SIG-M5 treated with dmso at 0.1 percent for 504 hours (cell line): ENCODE results near the gene C3orf18.

Experiments
- DNase-seq: peaks from one replicate; lab custom pipeline; 2025; ENCODE audit not compliant: unreplicated experiment; lab: John Stamatoyannopoulos, UW

C3orf18 gene

DNA sequence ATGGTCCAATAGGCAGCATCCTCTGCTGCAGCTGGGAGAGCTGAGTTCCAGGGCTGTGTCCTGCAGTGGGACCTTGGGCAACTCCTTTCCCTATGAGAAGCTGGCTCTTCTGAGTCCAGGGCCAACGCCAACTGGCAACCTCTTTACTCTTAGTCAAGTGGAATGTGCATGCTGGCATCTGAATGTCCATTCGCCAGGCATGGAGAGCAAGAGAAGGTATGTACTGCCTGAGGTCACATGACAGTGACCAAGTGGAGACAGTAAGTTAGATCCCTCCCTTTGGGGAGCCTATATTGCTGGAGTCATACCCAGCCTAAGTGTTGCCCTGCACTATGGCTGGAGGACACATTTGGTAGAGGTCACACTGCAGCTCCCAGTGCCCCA, 13.9 kb upstream of the C3orf18 start:
- no peak for DNase-seq

DNA sequence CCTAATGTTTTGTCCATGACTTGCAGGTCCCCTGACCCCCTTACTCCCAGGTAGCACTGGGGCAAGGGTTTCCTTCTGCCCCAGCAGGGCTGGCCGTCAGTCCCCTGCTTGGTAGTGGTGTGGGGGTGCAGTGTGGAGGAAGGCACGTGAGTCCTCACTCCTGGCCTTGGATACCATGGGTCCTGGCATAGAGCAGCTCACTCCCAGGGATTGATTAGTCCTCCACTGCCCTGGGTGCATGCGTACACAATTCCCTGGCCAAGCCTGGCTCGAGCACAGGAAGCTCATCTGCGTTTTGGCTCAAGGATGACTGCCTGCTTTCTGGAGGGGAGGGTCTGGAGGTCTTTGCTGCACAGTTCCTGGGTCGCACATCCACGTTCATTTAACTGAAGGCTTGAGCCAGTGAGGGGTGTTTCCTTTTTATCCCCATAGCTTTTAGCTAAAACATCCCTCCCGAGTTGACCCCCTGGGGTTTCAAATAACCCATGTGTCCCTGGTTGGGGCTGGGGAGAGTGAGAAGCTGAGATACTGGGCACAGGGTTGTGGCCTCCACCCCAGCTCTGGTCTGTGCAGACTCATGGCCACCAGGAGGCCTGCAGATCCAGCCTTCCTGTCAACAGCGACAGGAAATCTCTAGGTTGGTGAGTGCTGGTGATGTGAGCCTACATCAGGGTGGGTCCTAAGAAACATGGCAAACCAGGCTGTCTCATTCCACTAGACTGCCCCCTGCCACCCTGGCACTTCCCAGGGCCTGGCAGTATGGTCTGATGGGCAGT, 13.3 kb upstream of the C3orf18 start:
- no peak for DNase-seq

DNA sequence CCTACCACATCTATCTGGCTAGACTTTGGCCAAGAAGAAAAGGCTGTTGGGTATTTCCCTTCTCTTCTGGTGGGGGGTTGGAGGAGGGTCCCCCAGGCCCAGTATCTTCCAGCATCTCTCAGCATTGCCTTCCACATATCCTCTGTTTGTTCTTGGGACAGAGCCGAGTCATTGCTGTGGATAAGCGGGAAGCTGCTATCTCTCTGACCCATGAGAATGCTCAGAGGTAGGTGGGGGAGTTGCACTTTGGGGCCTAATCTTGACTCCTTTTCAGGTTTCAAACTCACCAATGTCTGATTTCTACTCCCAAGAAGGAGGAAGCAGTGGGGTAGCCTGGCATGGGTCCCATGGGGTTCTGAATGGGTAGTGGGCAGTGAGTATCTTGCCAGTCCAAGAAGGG, 9.8 kb upstream of the C3orf18 start:
- no peak for DNase-seq

DNA sequence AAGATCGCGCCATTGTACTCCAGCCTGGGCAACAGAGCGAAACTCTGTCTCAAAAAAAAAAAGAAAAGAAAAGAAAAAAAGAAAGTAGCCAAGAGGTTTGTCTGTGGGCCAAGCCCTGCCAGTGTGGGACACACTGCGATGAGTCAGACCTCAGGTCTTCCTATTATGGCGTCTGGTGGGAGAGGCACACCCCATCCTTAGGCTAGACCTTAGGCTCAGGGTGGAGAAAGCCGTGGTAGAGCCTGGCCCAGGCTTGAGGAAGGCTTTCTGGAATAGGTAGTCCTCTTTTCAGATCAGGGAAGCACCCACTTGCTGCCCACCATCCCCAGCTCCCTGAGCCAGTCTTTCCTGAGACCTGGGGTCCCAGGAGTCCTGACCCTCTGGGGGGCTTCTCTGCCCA, 7.8 kb upstream of the C3orf18 start:
- DNase-seq: no peak

DNA sequence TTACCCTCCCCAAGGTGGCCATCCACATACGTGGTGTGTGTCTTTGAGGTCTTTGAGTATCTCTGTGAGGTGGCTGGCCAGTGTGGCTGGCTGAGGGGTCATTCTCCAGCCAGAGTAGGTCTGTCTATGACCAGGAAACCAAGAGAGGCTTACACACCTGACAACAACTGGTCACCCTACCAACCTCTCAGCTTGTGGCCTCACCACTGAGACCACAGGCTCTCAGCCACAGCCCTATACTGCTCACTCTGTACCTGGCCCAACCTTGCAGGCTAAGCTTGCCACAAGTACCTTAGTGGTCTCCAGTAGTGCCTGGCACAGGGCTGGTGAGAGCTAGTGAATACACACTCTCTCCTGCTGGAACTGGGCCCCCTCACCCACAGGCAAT, 6.9 kb upstream of the C3orf18 start:
- DNase-seq: no peak

DNA sequence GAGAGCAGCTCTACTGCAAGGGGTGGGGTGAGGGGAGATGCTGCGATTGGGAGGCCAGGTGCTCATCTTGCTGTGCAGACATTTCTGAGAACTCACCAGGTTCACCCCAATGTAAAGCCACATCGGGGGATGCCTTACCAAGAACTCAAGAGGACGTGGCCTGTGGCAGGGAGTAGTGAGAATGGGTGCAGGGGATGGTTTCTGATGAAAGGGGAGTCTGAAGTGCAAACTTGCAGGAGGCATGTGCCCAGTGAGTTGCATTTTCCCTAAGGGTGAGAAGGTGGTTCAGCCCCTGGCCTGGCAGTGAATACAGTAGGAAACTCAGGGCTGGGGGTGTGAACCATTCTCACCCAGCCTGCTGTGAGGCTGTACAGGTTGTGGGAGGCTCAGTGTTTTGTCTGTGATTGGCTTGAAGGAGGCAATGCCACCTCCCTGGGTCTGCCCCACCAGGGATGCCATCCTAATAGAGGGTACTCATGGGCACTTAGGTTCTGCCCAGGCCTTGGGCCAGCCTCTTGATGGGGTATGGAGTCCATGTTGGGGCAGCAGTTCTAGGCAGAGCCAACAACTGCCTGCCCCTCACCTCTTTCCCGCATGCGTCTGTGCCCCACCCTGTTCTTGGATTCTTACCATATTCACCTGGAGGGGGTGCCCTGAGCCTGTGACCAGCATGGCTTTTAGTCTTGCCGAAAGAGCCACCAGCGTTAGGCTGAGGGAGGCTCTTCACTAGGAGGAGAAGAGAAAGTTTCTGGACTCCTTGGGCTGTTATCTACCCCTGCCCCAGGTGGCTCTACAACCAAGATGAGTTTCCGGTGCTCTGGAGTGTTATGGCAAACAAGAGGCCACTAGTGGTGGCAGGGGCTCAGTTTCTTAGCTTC, 6.3 kb upstream of the C3orf18 start:
- DNase-seq: no peak

DNA sequence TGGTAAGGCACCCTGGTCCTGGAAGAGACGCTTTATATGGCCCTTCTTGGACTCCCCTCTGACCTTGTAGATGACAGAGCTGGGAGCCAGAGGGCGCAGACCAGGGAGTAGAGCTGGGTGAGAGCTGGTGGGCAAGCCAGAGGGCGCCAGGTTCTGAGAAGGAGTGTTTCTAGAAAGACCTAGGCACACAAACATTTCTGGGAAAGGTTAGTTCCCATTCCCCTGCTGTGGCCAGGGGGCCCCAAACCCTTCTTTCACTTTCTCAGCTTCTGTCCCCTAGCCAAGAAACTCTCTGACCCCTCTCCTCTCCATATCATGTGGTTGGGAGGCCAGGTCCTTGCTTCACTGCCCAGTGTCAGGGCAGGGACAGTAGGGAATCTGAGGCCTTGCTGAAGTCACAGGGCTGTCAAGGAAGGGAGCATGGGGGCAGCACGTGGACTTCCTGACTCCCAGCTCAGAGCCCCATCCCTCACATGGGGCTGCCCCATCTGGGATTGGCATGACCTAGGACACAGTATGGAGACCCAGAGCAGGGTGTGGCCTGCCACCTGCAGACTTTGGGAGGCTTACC, 5.3 kb upstream of the C3orf18 start:
- DNase-seq: no peak

DNA sequence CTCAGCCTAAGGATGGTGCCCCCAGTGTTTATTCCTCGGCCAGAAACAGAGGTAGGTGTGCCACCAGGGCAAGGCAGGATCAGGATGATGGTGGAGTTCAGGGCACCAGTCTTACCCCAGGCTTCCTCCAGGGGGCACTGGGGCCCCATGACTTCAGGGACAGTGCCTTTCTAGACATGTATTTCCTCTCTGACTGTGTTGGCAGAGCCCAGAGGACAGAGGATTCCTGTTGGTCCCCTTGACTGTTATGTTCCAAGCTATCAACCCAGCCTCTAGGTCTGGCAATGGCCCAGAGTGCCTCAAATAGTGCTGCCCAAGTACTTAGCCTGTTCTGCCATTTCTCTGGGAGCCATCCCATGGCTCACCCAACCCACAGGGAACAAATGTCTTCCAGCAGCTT, 4.6 kb upstream of the C3orf18 start:
- DNase-seq: peak; percentile 78

DNA sequence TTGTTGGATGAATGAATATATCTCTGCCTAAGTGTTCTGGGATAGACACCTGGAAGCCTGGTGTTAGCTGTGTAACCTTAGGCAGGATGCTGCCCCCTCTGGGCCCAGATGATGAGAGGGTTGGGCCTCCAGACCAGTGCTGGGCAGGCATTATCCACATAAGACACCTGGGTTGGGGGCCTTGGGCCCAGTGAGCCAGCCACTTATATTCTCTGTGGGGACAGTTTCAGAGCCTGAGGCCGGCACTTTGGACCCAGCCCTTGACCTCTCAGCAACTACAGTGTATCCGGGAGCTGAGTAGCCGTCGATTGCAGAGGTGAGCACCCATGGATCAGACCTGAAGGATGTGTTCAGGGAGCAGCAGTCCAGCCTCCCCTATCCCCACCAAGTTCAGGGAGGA, 3.9 kb upstream of the C3orf18 start:
- DNase-seq: no peak

DNA sequence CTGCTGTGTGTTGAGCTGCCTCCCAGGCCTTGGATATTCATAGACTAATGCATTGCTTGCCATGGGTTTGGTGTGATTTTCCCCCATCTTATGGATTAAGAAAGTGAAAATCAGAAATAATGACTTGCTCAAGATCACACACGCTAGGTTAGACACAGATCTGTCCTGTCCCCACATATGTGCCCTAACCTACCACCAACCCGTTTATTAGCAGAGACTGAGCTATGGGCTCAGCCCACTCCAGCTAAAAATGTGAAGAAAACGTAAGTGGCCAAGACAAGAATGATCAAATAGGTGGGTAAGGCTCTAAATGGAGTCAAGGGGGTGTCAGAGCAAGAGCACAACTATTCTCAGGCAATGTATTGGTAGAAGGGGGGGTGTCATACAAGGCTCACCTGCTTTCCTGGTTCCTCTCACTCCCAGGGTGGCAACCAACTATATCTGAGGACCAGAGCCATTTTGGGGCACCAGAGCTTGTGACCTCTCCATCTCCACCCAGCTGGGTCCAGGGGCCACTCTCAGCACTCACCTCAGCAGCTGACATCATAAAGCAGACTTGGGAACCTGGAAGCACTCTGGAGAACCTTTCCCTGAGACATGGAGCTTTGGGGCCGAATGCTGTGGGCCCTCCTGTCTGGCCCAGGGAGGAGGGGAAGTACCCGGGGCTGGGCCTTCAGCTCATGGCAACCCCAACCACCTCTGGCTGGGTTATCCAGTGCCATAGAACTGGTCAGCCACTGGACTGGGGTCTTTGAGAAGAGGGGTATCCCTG, 3.1 kb upstream of the C3orf18 start:
- DNase-seq: no peak

DNA sequence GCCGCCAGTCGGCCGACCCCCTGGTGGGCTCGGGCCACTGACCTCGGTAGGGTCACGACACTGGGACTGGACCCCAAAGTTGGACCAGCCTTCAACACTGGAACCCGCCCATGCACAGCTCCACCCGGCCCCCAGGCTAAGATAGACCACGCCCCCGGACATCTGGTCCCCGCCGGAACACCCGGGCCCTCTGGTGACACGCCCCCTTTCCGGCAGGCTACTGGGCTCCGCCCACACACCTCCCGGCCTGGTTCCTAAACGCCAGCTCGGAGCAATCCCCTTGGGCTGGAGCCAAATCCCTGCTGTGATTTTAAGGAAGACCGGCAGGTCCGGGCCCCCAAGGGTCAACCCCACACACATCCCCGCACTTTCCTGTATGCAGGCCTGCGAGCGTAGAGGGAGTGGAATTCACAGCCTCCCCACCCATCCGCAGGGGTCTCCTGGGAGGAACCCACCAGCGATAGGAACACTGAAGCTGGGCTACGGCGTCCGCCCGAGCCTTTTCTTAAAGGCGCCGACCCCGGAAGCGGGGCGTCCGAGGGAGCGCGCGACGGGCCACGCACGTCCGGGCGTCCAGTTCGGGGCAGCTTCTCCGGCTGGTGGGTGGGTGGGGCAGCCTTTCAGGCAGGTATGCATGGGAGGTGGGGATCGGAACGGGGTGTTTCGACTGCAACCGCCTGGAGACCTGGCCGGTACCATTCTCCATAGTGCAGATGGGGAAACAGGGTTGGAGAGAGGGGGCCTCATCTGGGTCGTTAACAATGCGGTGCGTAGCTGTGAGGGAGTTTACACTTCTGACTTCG, 1.6 kb upstream of the C3orf18 start, which contains the start of gene HEMK1:
Gene HEMK1, plus strand, starts transcription at position 576 of the 803 bp plus-strand sequence. CDS start 1,583 bp downstream, outside the sequence.
- DNase-seq: peak; percentile 90

DNA sequence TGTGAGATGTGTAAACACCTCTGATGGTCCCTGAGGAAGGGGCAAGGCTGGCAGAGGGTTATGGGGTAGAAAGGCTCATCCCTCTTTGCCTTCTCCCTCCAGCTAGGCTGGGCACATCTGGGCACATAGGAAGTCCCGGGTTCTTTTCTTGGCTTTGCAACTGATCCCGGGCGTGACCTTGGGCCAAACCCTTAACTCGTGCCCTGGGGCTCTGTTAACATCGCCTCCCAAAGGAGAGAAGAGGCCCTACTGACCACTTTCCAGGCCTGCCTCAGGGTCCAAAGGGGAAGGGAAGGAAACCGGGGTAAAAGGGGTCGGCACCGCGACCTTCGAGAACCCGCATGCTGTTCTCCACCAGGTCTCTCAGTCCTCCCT, 549 bp downstream of the C3orf18 start:
- no peak for DNase-seq

DNA sequence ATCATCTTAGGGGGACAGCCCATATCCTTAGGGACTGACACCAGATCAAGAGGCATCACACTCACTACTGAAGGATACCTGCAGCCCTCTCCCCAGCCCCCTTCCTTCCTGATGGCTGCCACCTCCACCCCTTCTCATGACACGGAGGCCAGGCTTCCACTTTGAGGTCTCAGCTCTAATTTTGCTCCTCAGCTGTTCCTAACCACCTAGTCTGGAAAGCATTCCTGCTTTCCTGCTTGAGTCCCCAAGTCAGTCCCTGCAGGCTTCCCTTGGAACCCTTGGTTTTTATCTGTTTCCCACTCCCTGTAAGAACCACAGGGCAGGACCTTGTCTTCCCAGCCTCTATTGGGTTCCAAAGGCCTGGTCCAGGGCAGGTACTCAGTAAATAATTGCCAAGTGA, 3.2 kb downstream of the C3orf18 start:
- DNase-seq: no peak

DNA sequence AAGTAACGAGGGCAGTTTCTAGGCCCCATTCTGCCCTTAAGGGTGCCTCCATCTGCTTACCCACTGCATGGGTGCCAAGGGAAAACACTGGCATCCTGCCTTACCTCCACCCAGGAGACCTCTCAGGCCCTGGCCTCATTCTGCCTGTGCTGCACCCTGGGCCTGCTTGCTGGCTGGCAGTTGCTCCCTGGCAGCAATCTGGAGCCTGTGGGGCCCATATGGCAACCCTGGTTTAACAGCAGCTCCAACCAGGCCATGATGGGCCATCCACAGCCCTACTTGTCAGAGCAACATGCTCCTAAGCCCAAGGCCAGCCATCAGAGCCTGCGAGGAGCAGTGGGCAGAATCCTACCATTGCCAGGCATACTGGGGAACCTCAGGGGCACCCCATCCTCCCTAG, 3.7 kb downstream of the C3orf18 start:
- no peak for DNase-seq

DNA sequence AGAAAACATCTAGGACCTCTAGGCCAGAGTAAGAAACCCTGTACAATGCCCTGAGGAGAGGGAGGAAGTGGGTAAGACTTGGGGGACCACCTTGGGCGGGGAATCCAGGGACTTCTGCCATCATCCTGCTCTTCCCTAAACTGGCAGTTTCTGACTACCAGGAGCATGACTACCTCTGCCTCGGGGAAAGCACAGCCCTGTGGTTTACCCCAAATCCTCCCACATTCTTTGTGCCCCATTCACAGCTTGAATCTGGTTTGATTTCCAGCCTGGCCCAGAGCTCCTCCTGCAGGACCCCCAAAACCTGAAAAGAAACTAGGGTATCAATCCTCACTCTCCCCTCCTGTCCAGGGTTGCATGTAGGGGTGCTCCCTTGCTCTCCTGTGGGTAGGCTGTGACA, 4.7 kb downstream of the C3orf18 start:
- no peak for DNase-seq

DNA sequence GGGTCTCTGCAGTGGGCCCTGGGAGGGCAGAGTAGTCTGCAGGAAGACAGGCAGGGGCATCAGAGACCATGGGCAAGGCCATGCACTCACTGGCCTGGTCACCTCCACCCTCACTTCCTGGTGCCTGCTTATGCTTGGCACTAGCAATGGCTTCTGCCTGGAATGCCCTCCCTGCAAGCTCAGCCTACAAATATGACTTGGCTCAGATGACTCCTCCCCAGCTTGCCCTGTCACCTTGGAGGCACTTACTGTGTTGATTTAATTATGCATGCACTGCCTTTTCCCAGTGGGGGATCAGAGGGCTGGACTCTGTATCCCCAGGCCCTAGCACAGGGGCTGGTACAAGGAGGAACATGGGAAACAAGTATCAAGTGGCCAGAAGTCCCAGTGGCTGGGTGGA, 7.8 kb downstream of the C3orf18 start:
- no peak for DNase-seq

DNA sequence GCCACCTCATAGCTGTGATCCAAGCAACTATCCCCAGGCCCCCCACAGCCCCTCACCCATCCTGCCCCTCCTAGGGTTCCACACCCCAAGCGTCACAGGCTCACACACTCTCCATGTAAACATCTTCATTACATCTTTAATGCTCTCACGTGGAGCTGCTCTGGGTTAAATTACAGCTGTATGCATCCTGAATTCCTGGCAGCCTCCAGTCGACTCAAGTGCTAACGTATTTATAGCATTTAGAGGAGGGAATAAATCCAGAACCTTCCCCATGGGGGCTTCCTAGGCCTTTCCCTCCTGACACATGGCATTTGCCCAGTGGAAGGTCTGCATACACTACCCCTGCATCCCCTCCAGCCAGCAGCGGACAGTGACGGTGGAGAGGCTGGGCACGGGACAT, 9.6 kb downstream of the C3orf18 start:
- no peak for DNase-seq

DNA sequence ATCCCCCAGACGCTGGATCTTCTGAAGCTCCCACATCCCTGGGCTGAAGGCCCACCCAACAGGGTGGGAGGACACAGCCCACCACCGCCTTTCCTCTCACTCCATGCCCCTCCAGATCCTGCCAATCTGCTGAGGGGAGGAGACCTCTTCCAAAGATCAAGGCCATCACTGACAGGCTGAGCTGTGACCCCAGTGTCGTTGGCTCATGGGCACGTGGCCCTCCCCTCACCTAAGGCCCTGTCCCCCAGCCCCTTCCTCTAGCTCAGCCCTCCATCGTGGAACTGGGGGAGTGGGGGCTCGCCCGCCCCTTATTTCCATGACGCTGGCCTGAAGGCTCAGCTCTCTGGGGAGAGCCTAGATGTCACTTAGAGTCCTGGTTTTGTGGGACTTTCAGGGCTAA, 10.4 kb downstream of the C3orf18 start:
- DNase-seq: no peak

DNA sequence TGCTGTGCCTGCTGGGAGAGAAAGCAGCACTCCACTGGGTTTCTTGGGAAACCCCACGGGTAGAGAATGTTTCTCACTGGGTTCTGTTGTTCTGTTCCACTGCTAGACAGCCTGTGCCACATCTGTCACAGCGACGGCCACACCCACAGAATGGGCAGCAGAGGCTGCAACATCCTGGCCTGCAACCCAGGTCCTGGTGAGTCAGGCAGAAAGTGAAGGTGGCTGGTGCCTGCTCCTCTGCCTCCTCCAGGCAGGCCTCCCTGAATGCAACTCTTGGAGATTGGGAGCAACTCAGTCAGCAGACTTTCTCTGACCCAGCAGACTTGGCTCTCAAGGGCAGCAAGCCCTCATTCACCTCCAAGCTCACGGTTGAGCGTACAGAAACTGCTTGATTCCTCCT, 13.0 kb downstream of the C3orf18 start:
- DNase-seq: no peak

DNA sequence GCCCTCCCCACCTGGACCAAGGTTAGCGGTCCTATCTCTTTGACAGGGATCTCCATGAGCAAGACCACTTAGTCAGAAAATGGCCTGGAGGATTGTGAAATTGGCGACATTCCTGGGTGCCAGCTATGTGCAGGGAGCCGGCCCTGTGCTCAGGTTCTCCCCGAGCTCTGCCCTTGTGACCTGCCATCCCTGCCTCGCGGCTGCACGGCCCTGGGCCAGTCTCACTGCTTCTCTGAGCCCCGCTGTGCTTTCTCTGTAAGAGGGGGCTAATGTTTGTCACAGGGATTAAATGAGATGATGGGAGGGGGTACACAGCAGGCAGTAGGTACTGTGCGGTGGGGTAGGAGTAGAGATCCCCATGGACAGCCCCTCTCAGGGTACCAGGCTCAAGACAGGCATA, 14.9 kb downstream of the C3orf18 start:
- no peak for DNase-seq
